HUES48 (cell line): ENCODE measurements around the gene TMEM184B.

Experiments used
- H3K27ac ChIP-seq: one replicate; pipeline ENCODE4 v1.7.0; 2013; ENCODE audit warnings: low read depth, low read length, inconsistent platforms
- H3K27me3 ChIP-seq: 2 replicates; pipeline ENCODE4 v1.6.1; 2013; ENCODE audit warnings: mild to moderate bottlenecking, low read length; ENCODE audit not compliant: control insufficient read depth, insufficient read depth
- H3K36me3 ChIP-seq: 2 replicates; pipeline ENCODE4 v1.6.1; 2013; ENCODE audit warnings: low read length; ENCODE audit not compliant: control insufficient read depth, insufficient read depth
- H3K4me1 ChIP-seq: 2 replicates; pipeline ENCODE4 v1.6.1; 2013; ENCODE audit warnings: mild to moderate bottlenecking, low read length; ENCODE audit not compliant: control insufficient read depth, insufficient read depth
- H3K4me3 ChIP-seq: 2 replicates; pipeline ENCODE4 v1.5.1; 2013; ENCODE audit warnings: mild to moderate bottlenecking, low read depth, low read length
- H3K9ac ChIP-seq: 2 replicates; pipeline ENCODE4 v1.6.1; 2013; ENCODE audit warnings: mild to moderate bottlenecking, low read depth, low read length, moderate library complexity
- H3K9me3 ChIP-seq: 2 replicates; pipeline ENCODE4 v1.6.1; 2013; ENCODE audit warnings: low read length; ENCODE audit not compliant: control insufficient read depth, insufficient read depth

Gene TMEM184B

DNA sequence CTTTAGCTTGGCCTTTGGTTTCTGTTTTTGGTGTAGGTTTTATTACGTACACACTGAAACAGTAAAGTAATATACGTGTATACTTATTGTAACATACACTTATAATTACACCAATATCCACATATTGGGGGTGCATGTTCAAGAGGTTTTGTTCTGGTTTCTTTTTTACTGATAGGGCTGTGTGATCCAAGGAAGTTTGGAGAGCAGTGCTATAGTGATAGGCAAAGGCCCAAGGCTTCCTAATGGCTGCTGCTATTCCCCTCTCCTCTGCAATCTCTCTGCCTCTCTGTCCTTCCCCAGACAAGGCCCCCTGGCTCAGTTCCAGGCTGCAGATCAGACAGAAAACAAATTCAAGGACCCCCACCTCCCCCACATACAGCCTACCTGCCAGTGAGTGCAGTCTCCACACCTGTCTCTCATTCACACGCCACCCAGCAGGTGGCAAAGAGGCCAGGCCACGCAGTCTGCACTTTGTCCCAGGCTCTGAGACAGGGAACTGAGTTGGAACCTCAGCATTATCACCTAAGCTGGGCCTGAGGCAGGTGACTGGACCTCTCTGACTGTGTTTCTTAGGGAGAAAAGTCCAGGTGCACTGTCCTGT is 15.1 kb downstream of the TMEM184B start:
- H3K4me1 ChIP-seq: peaks cover 10% of the 10 kb centered on the region; the same call in 1 of the 2 replicates

GRCh38 chr22:38257181-38257580 is 15.6 kb downstream of the TMEM184B start:
- H3K27ac ChIP-seq: no peak overlapping the region
- H3K4me1 ChIP-seq: peaks cover 8% of the 10 kb centered on the region; the same call in 1 of the 2 replicates
- H3K9ac ChIP-seq: no peak overlapping the region
- H3K4me3 ChIP-seq: no peak overlapping the region
- H3K9me3 ChIP-seq: no peaks in the 10 kb centered on the region
- H3K27me3 ChIP-seq: no peaks in the 10 kb centered on the region
- no peaks in the 10 kb centered on the region for H3K36me3 ChIP-seq

More for the DNA sequence above, 15.1 kb downstream of the TMEM184B start:
- Histone ChIP-seq H3K9me3 (no peaks in the 10 kb centered on the region), H3K27me3 (no peaks in the 10 kb centered on the region), H3K9ac (no peak overlapping the region), H3K4me3 (no peak overlapping the region), H3K36me3 (no peaks in the 10 kb centered on the region), H3K27ac (peak overlapping the region; percentile 17)

GRCh38 chr22:38255697-38256096 is 17.1 kb downstream of the TMEM184B start:
- Histone ChIP-seq H3K36me3 (no peaks in the 10 kb centered on the region), H3K4me1 (peaks cover 7% of the 10 kb centered on the region; the same call in 1 of the 2 replicates), H3K9me3 (no peaks in the 10 kb centered on the region), H3K9ac (no peak overlapping the region), H3K27me3 (no peaks in the 10 kb centered on the region), H3K4me3 (no peak overlapping the region), H3K27ac (no peak overlapping the region)

GRCh38 chr22:38251341-38251692 is 21.5 kb downstream of the TMEM184B start:
- H3K4me1 ChIP-seq: no peaks in the 10 kb centered on the region
- no peak overlapping the region for H3K27ac ChIP-seq
- H3K9ac ChIP-seq: no peak overlapping the region

GRCh38 chr22:38250643-38251340 is 22.0 kb downstream of the TMEM184B start:
- peaks cover 21% of the 10 kb centered on the region for H3K36me3 ChIP-seq
- no peak overlapping the region for H3K4me3 ChIP-seq
- no peak overlapping the region for H3K9ac ChIP-seq
- no peaks in the 10 kb centered on the region for H3K9me3 ChIP-seq
- no peaks in the 10 kb centered on the region for H3K4me1 ChIP-seq
- H3K27me3 ChIP-seq: no peaks in the 10 kb centered on the region
- no peak overlapping the region for H3K27ac ChIP-seq

More at GRCh38 chr22:38251341-38251692, 21.5 kb downstream of the TMEM184B start:
- Histone ChIP-seq H3K27me3 (no peaks in the 10 kb centered on the region), H3K9me3 (no peaks in the 10 kb centered on the region), H3K4me3 (no peak overlapping the region), H3K36me3 (peaks cover 16% of the 10 kb centered on the region)

DNA sequence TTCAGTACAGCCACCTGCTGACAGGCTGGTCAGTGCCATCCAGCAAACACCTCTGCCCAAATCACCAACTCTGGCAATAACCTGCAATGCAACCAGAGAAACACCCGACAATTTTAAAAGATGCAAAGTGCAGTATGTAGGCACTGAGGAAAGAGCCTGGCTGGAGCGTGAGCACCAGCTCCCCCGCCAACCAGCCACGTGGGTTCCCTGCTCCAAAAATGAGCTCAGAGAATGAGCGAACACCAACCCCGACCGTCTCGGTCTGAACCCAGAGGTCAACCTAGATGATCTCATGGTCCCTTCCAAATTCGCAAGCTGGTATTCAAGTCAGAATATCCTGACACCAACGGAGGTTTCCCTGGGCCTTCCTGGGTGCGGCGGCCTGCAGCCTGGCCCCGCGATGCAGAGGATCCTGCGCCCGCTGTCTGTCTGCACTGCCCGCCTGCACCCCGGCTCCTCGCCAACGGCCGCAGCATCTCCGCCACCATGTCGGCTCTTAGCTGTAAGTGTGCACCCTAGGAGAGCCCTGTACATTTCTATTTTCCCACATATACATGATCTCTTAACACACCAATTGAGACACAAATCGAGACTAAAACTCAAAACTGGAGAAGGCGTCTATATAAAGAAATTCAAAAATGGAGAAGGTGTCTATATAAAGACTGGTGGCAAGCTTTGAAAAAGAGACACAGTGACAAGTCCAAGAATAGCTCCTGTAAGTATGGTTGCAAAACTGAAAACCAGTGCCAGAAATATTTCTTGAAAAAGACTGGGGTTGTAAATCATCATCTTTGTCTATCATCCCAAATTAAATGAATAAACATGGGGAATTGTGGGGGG is 22.8 kb downstream of the TMEM184B start:
- no peaks in the 10 kb centered on the region for H3K27me3 ChIP-seq
- no peak overlapping the region for H3K4me3 ChIP-seq
- H3K4me1 ChIP-seq: no peaks in the 10 kb centered on the region
- H3K27ac ChIP-seq: no peak overlapping the region
- H3K9ac ChIP-seq: no peak overlapping the region
- no peaks in the 10 kb centered on the region for H3K9me3 ChIP-seq
- peaks cover 24% of the 10 kb centered on the region for H3K36me3 ChIP-seq

GRCh38 chr22:38249301-38249700 is 23.5 kb downstream of the TMEM184B start:
- Histone ChIP-seq H3K4me1 (no peaks in the 10 kb centered on the region), H3K9ac (no peak overlapping the region), H3K4me3 (no peak overlapping the region), H3K27ac (no peak overlapping the region), H3K36me3 (peaks cover 31% of the 10 kb centered on the region), H3K9me3 (no peaks in the 10 kb centered on the region), H3K27me3 (no peaks in the 10 kb centered on the region)

DNA sequence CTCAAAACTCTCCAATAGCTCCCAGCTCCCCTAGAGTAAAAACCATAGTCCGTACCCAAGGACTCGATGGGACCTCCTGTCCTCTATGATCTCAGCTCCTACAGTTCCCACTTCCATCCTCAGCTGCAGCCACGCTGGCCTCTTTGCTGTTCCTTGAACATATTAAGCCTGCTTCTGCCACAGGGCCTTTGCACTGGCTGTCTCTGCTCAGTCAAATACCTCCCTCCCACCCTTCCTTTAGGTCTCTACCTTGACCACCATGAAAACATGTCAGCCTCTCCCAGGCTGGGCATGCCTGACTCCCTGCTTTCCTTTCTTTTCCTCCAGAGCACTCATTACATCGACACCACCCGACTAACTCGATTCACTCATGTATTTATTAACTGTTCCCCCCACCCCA is 24.5 kb downstream of the TMEM184B start:
- no peaks in the 10 kb centered on the region for H3K4me1 ChIP-seq
- no peak overlapping the region for H3K27ac ChIP-seq
- H3K4me3 ChIP-seq: no peak overlapping the region
- no peaks in the 10 kb centered on the region for H3K9me3 ChIP-seq
- H3K36me3 ChIP-seq: peaks cover 40% of the 10 kb centered on the region
- no peaks in the 10 kb centered on the region for H3K27me3 ChIP-seq
- H3K9ac ChIP-seq: no peak overlapping the region

DNA sequence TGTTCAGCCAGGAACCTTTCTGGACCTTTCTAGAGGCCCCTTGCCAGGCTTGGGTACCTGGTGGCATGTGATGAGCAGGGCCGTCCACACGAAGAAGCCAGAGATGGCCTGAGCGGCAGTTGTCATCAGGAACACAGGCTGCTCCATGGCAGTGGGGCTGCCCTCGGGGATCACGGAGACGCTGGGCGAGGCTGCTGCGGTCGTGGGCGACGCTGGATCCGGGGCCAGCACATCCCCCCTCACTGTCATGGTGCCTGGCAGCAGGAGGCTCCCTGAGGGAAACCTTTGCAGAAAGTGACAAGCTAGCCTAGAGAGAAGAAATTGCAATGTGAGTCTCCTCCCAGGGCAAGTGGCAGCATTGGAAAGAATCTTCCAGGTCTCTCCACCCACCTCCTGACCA is 25.1 kb downstream of the TMEM184B start:
- no peaks in the 10 kb centered on the region for H3K27me3 ChIP-seq
- no peaks in the 10 kb centered on the region for H3K9me3 ChIP-seq
- H3K27ac ChIP-seq: no peak overlapping the region
- no peak overlapping the region for H3K4me3 ChIP-seq
- H3K4me1 ChIP-seq: no peaks in the 10 kb centered on the region
- peaks cover 40% of the 10 kb centered on the region for H3K36me3 ChIP-seq
- no peak overlapping the region for H3K9ac ChIP-seq

- no peak overlapping the region for H3K27ac ChIP-seq
- no peaks in the 10 kb centered on the region for H3K9me3 ChIP-seq
- no peak overlapping the region for H3K9ac ChIP-seq
- H3K36me3 ChIP-seq: peaks cover 40% of the 10 kb centered on the region
- no peaks in the 10 kb centered on the region for H3K27me3 ChIP-seq
- H3K4me3 ChIP-seq: no peak overlapping the region
- no peaks in the 10 kb centered on the region for H3K4me1 ChIP-seq
These were observed 26.1 kb downstream of the TMEM184B start for GRCh38 chr22:38246692-38247091.
